Astrocyte (in vitro differentiated cells and primary cell): ENCODE measurements around the gene DOCK2.

Experiments
- EZH2 ChIP-seq: IDR thresholded peaks from 2 replicates; pipeline ENCODE4 v1.6.1; 2012; ENCODE audit warnings: mild to moderate bottlenecking, low read length, inconsistent platforms; ENCODE audit not compliant: insufficient read depth
- TF ChIP-seq, protein P1 (sequence below): IDR thresholded peaks from 2 replicates; pipeline ENCODE4 v1.5.1; 2011; ENCODE audit warnings: low read depth, mild to moderate bottlenecking, inconsistent platforms, low read length, moderate library complexity; ENCODE audit not compliant: insufficient read depth

DNA sequence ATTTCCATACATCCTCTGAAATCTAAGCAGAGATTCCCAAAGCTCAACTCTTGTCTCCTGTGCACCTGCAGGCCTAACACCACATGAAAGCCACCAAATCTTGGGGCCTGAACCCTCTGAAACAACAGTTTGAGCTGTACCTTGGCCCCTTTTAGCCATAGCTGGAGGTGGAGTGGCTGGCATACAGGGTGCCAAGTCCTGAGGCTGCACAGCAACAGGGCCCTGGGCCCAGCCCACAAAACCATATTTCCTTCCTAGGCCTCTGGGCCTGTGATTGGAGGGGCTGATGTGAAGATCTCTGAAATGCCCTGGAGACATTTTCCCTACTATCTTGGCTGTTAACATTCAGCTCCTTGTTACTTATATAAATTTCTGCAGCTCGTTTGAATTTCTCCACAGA, 26.5 kb downstream of the DOCK2 start:
- TF ChIP-seq, protein P1, sequence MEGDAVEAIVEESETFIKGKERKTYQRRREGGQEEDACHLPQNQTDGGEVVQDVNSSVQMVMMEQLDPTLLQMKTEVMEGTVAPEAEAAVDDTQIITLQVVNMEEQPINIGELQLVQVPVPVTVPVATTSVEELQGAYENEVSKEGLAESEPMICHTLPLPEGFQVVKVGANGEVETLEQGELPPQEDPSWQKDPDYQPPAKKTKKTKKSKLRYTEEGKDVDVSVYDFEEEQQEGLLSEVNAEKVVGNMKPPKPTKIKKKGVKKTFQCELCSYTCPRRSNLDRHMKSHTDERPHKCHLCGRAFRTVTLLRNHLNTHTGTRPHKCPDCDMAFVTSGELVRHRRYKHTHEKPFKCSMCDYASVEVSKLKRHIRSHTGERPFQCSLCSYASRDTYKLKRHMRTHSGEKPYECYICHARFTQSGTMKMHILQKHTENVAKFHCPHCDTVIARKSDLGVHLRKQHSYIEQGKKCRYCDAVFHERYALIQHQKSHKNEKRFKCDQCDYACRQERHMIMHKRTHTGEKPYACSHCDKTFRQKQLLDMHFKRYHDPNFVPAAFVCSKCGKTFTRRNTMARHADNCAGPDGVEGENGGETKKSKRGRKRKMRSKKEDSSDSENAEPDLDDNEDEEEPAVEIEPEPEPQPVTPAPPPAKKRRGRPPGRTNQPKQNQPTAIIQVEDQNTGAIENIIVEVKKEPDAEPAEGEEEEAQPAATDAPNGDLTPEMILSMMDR, result no peak
- no peak for TF ChIP-seq EZH2
